ENCODE measurements around the gene GABRB2. TPM values are rescaled to one million over a fixed set of nuclear protein-coding genes. Genes with fewer than 3 reads are reported as not detected.

GABRB2 gene
- total RNA-seq, 1 experiment from 2014 or later = not detected

DNA sequence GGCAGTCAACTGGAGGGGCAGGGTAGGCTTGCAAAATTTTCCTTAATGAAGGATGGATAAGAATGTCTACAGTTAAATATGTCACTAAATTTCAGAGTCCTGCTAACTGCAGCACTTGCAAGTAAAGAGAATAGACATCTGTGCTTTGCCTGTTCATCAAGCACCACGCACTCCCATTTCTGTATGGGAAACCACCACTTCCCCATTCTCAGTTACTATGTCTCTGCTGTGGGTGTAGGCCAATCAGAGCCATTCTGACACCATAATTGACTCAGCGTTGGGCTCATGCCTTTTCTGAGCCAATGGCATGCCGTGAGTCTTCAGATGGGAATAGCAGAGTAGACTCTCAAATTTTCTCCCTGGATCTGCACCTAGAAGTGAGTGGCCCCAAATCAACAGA is 247.5 kb downstream of the GABRB2 start:
- Histone ChIP-seq H4K20me1 (ENCODE audit: insufficient read depth) (no peaks in the 10 kb centered on the region), H3K4me3 (replicated peaks in 1 of 2; ENCODE audit: low read depth in 1 of 2, low read length in 2 of 2) (no peak overlapping the region), H3K9me2 (ENCODE audit: insufficient read depth) (no peaks in the 10 kb centered on the region), H3K36me3 (ENCODE audit: control insufficient read depth in 1 of 2, insufficient read depth in 2 of 2, low read length in 2 of 2) (no peaks in the 10 kb centered on the region), H3K27me3 (ENCODE audit: insufficient read depth, low read length) (no peaks in the 10 kb centered on the region), H3K9me3 (ENCODE audit: control insufficient read depth in 1 of 2, insufficient read depth in 1 of 2, low read depth in 1 of 2, low read length in 2 of 2) (peaks cover 0 to 3% of the 10 kb centered on the region in 2 experiments; a peak in 2 of 4 replicates), H3K4me2 (ENCODE audit: low read length) (no peak overlapping the region), H3K79me2 (ENCODE audit: insufficient read depth, low read length) (no peaks in the 10 kb centered on the region), H3K27ac (ENCODE audit: low read depth, low read length) (no peak overlapping the region), H3K4me1 (ENCODE audit: control insufficient read depth in 1 of 2, insufficient read depth in 2 of 2, low read length in 2 of 2) (no peaks in the 10 kb centered on the region), H3K9ac (ENCODE audit: low read length) (no peak overlapping the region), H2AFZ (ENCODE audit: low read depth, low read length, poor library complexity, severe bottlenecking) (no peak overlapping the region)
- POLR2A ChIA-PET = no interaction called here
- RAD21 ChIA-PET (ENCODE audit: low non-redundant PET in 1 of 2, low total read pairs in 2 of 2, uncharacterized antibody in 2 of 2, unreplicated experiment in 2 of 2) = no interaction called here
- BruUV-seq (replicated peaks) = no TSS peak
- CTCF ChIA-PET = no interaction called here
- ATAC-seq (no peak), DNase-seq (ENCODE audit: low read depth, low spot score) (no peak)
- intact Hi-C loops (cut with micrococcal nuclease) = no loop called here
- no peak for TF ChIP-seq SP1 (IDR thresholded peaks at IDR 0.05; ENCODE audit: low read depth)
- TF ChIP-seq ZNF274 (IDR thresholded peaks at IDR 0.05; ENCODE audit: low read depth, low read length) = no peak
- no peak for TF ChIP-seq POLR2A (IDR thresholded peaks at IDR 0.05; ENCODE audit: borderline replicate concordance, extremely low read depth, insufficient read depth, insufficient read length)
- TF ChIP-seq, protein P1, sequence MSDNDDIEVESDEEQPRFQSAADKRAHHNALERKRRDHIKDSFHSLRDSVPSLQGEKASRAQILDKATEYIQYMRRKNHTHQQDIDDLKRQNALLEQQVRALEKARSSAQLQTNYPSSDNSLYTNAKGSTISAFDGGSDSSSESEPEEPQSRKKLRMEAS (IDR thresholded peaks at IDR 0.05) = no peak
- no peak for TF ChIP-seq JUND (IDR thresholded peaks at IDR 0.05)
- no peak for TF ChIP-seq ELF1 (IDR thresholded peaks at IDR 0.05; ENCODE audit: borderline replicate concordance, low read depth)
- no peak for TF ChIP-seq EZH2 (IDR thresholded peaks at IDR 0.05)
- no peak for TF ChIP-seq TCF7L2 (IDR thresholded peaks at IDR 0.05; ENCODE audit: borderline replicate concordance, extremely low read depth, insufficient read depth, insufficient read length)
- TF ChIP-seq, protein P2, sequence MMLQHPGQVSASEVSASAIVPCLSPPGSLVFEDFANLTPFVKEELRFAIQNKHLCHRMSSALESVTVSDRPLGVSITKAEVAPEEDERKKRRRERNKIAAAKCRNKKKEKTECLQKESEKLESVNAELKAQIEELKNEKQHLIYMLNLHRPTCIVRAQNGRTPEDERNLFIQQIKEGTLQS (IDR thresholded peaks at IDR 0.05) = no peak
- no peak for TF ChIP-seq EGR1 (IDR thresholded peaks at IDR 0.05; ENCODE audit: low read depth)
- no peak for TF ChIP-seq CBX3 (IDR thresholded peaks at IDR 0.05; ENCODE audit: low read depth)
- no peak for TF ChIP-seq SRF (IDR thresholded peaks at IDR 0.05; ENCODE audit: low read depth)
- TF ChIP-seq, protein P3, sequence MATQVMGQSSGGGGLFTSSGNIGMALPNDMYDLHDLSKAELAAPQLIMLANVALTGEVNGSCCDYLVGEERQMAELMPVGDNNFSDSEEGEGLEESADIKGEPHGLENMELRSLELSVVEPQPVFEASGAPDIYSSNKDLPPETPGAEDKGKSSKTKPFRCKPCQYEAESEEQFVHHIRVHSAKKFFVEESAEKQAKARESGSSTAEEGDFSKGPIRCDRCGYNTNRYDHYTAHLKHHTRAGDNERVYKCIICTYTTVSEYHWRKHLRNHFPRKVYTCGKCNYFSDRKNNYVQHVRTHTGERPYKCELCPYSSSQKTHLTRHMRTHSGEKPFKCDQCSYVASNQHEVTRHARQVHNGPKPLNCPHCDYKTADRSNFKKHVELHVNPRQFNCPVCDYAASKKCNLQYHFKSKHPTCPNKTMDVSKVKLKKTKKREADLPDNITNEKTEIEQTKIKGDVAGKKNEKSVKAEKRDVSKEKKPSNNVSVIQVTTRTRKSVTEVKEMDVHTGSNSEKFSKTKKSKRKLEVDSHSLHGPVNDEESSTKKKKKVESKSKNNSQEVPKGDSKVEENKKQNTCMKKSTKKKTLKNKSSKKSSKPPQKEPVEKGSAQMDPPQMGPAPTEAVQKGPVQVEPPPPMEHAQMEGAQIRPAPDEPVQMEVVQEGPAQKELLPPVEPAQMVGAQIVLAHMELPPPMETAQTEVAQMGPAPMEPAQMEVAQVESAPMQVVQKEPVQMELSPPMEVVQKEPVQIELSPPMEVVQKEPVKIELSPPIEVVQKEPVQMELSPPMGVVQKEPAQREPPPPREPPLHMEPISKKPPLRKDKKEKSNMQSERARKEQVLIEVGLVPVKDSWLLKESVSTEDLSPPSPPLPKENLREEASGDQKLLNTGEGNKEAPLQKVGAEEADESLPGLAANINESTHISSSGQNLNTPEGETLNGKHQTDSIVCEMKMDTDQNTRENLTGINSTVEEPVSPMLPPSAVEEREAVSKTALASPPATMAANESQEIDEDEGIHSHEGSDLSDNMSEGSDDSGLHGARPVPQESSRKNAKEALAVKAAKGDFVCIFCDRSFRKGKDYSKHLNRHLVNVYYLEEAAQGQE (IDR thresholded peaks at IDR 0.05; ENCODE audit: low read depth) = no peak
- TF ChIP-seq, protein P4, sequence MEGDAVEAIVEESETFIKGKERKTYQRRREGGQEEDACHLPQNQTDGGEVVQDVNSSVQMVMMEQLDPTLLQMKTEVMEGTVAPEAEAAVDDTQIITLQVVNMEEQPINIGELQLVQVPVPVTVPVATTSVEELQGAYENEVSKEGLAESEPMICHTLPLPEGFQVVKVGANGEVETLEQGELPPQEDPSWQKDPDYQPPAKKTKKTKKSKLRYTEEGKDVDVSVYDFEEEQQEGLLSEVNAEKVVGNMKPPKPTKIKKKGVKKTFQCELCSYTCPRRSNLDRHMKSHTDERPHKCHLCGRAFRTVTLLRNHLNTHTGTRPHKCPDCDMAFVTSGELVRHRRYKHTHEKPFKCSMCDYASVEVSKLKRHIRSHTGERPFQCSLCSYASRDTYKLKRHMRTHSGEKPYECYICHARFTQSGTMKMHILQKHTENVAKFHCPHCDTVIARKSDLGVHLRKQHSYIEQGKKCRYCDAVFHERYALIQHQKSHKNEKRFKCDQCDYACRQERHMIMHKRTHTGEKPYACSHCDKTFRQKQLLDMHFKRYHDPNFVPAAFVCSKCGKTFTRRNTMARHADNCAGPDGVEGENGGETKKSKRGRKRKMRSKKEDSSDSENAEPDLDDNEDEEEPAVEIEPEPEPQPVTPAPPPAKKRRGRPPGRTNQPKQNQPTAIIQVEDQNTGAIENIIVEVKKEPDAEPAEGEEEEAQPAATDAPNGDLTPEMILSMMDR (IDR thresholded peaks at IDR 0.05 in 2 of 3, conservative IDR thresholded peaks at IDR 0.05 in 1 of 3; ENCODE audit: borderline replicate concordance in 1 of 3, insufficient read depth in 1 of 3, low read depth in 2 of 3, low read length in 2 of 3) = no peak
- TF ChIP-seq ZFX (IDR thresholded peaks at IDR 0.05) = no peak
- TF ChIP-seq YY1 (IDR thresholded peaks at IDR 0.05; ENCODE audit: extremely low read depth, insufficient replicate concordance, low read depth, low read length) = no peak
- no peak for TF ChIP-seq EZH2phosphoT487 (IDR thresholded peaks at IDR 0.05; ENCODE audit: borderline replicate concordance)
- TF ChIP-seq ZBTB33 (IDR thresholded peaks at IDR 0.05; ENCODE audit: extremely low read depth, insufficient replicate concordance, low read length) = no peak
- no peak for TF ChIP-seq CEBPB (IDR thresholded peaks at IDR 0.05; ENCODE audit: low read depth)
